Body of pancreas (tissue), 4 donors: ENCODE results near the gene CSTF1. TPM values are rescaled to one million over a fixed set of nuclear protein-coding genes. Genes with fewer than 3 reads are reported as not detected.
"Not testable (repeated sequence)": the region's sequence is repeated elsewhere in the genome, so short reads cannot be mapped to it uniquely, and the experiment has no call there.

Experiments
- ATAC-seq: fragments of 150-250 bp; one replicate; pipeline ENCODE4 v1.9.1; 2016
- DNase-seq, 4 donors: peaks; one replicate each; pipeline ENCODE4 v3.0.0-alpha.2; 2019
- H3K27ac ChIP-seq, 4 donors: fragments of 200-600 bp; sonication (generic); 1 replicate in 3 of 4; 2 replicates in 1 of 4; pipeline versions ENCODE4 v1.5.1 to v1.6.1; 2016 to 2019; ENCODE audit warnings: mild to moderate bottlenecking in 1 of 4, mixed read lengths in 1 of 4, moderate library complexity in 1 of 4
- H3K27me3 ChIP-seq, 2 donors: fragments of 200-600 bp; sonication (generic); one replicate each; pipeline ENCODE4 v1.6.0; 2016; ENCODE audit warnings: mild to moderate bottlenecking in 1 of 2
- H3K36me3 ChIP-seq, 2 donors: fragments of 200-600 bp; sonication (generic); replicated peaks in 1 of 2; 2 replicates each; pipeline ENCODE4 v1.5.1; 2016; ENCODE audit warnings: low read depth in 2 of 2; ENCODE audit not compliant: insufficient read depth in 1 of 2
- H3K4me1 ChIP-seq: fragments of 200-600 bp; sonication (generic); one replicate; pipeline ENCODE4 v1.6.0; 2016
- H3K4me3 ChIP-seq, 2 donors: fragments of 200-600 bp; sonication (generic); 1 replicate in 1 of 2; 2 replicates in 1 of 2; pipeline ENCODE4 v1.5.1; 2016 to 2019
- H3K9me3 ChIP-seq, 3 donors: fragments of 200-600 bp; sonication (generic); 1 replicate in 2 of 3; 2 replicates in 1 of 3; pipeline ENCODE4 v1.5.1; 2016
- CTCF ChIP-seq, 7 experiments: fragments of 450-650 bp in 4 of 7; fragments of 200-600 bp in 3 of 7; sonication (generic) in 3 of 7; IDR thresholded peaks; one replicate each; pipeline ENCODE4 v1.5.1; 2016 to 2019; ENCODE audit warnings: antibody characterized with exemption in 7 of 7
- POLR2A ChIP-seq, 3 donors: fragments of 450-650 bp; IDR thresholded peaks; one replicate each; pipeline ENCODE4 v1.6.1; 2016; ENCODE audit warnings: antibody characterized with exemption in 3 of 3, mild to moderate bottlenecking in 2 of 3
- WGBS, 2 donors: methylation state at CpG; one replicate each; pipeline ENCODE4 v1.1.5; 2017; 5-methylcytosine and 5-hydroxymethylcytosine counted together
- intact Hi-C: fragments of 100-400 bp; cut with DNase I; formaldehyde crosslinking; loops from one replicate; pipeline ENCODE4 v1.15.1; 2023
- total RNA-seq, 2 donors: library from RNA; depleted of rRNA; stranded (reverse); fragments of >200 nt; gene quantifications; one replicate each; pipeline ENCODE4 v1.1.0, GENCODE V29; 2016

Gene CSTF1
- total RNA-seq, 2 donors from 2014 or later: 12.2 to 14.5 TPM

GRCh38 chr20:56385130-56385529 is 7.3 kb upstream of the CSTF1 start:
- Histone ChIP-seq H3K4me1 (peaks cover 4% of the 10 kb centered on the region), H3K36me3 (no peaks in the 10 kb centered on the region), H3K4me3 (no peak overlapping the region), H3K27ac (no peak overlapping the region), H3K9me3 (no peaks in the 10 kb centered on the region), H3K27me3 (no peaks in the 10 kb centered on the region)
- 96 to 99% methylated on average over 4 of the region's 4 CpGs for whole genome bisulfite sequencing, 2 donors
- intact Hi-C loops: no loop called here
- DNase-seq (no peak), ATAC-seq (no peak)
- TF ChIP-seq CTCF (IDR thresholded peaks at IDR 0.05) (no peak), POLR2A (IDR thresholded peaks at IDR 0.05) (no peak)

GRCh38 chr20:56386219-56386618 is 6.2 kb upstream of the CSTF1 start:
- H3K4me1 ChIP-seq: peaks cover 1% of the 10 kb centered on the region
- H3K27ac ChIP-seq: no peak overlapping the region
- H3K36me3 ChIP-seq: no peaks in the 10 kb centered on the region
- no peak overlapping the region for H3K4me3 ChIP-seq
- 79 to 85% methylated on average over 6 of the region's 6 CpGs for WGBS, 2 donors
- no peaks in the 10 kb centered on the region for H3K9me3 ChIP-seq
- ATAC-seq (no peak), DNase-seq (peak in 1 of 4 donors; percentile 29)
- H3K27me3 ChIP-seq: no peaks in the 10 kb centered on the region
- intact Hi-C loops: no loop called here
- no peak for TF ChIP-seq POLR2A (IDR thresholded peaks at IDR 0.05)
- no peak for TF ChIP-seq CTCF (IDR thresholded peaks at IDR 0.05)

- TF ChIP-seq POLR2A (IDR thresholded peaks at IDR 0.05) (no peak), CTCF (IDR thresholded peaks at IDR 0.05) (no peak)
- H3K9me3 ChIP-seq: no peaks in the 10 kb centered on the region
- DNase-seq: no peak
- intact Hi-C loops: no loop called here
- no peak for ATAC-seq
- no peaks in the 10 kb centered on the region for H3K36me3 ChIP-seq
- WGBS, 2 donors: 83 to 89% methylated on average over 4 of the region's 4 CpGs
- no peak overlapping the region for H3K4me3 ChIP-seq
- H3K4me1 ChIP-seq: peaks cover 12% of the 10 kb centered on the region
- no peak overlapping the region for H3K27ac ChIP-seq
- no peaks in the 10 kb centered on the region for H3K27me3 ChIP-seq
These were observed 3.6 kb upstream of the CSTF1 start for GRCh38 chr20:56388882-56389281.

GRCh38 chr20:56389807-56390206 is 2.6 kb upstream of the CSTF1 start:
- 89 to 96% methylated on average over 4 of the region's 4 CpGs for WGBS, 2 donors
- intact Hi-C loops: no loop called here
- no peaks in the 10 kb centered on the region for H3K9me3 ChIP-seq
- DNase-seq (no peak), ATAC-seq (no peak)
- peaks cover 19% of the 10 kb centered on the region for H3K4me1 ChIP-seq
- TF ChIP-seq CTCF (IDR thresholded peaks at IDR 0.05) (no peak), POLR2A (IDR thresholded peaks at IDR 0.05) (no peak)
- no peaks in the 10 kb centered on the region for H3K27me3 ChIP-seq
- no peak overlapping the region for H3K27ac ChIP-seq
- H3K4me3 ChIP-seq: no peak overlapping the region
- H3K36me3 ChIP-seq: no peaks in the 10 kb centered on the region

GRCh38 chr20:56390396-56390795 is 2.0 kb upstream of the CSTF1 start:
- H3K27me3 ChIP-seq, H3K4me3 ChIP-seq, intact Hi-C loops, H3K27ac ChIP-seq, H3K9me3 ChIP-seq, H3K36me3 ChIP-seq, ATAC-seq, DNase-seq: not testable (repeated sequence)
- WGBS, 2 donors: 91 to 100% methylated on average over 8 to 9 of the region's 9 CpGs
- peaks cover 19% of the 10 kb centered on the region for H3K4me1 ChIP-seq
